ENCODE results near the gene AMELY.
A peak's percentile ranks its signal among the peaks of the same experiment; 100 is the strongest.
"Not testable (repeated sequence)": the region's sequence is repeated elsewhere in the genome, so short reads cannot be mapped to it uniquely, and the experiment has no call there.

AMELY gene

GRCh38 chrY:6911253-6911881 is at the start of gene AMELY:
AMELY (minus strand) TSS chrY:6911752; CDS start chrY:6872608, 39,144 bp downstream.
- DNase-seq, result no peak

GRCh38 chrY:6949947-6950346 is 38.4 kb upstream of the AMELY start:
- no peak for DNase-seq

- DNase-seq, result no peak
Observed at GRCh38 chrY:6948378-6948777, 36.8 kb upstream of the AMELY start.

- no peak for DNase-seq
Observed at GRCh38 chrY:6947695-6948094, 36.1 kb upstream of the AMELY start.

GRCh38 chrY:6935497-6935896 is 23.9 kb upstream of the AMELY start:
- no peak for DNase-seq

- DNase-seq, result no peak
Observed at GRCh38 chrY:6931779-6932396, 20.3 kb upstream of the AMELY start.

GRCh38 chrY:6929237-6929636 is 17.7 kb upstream of the AMELY start:
- no peak for DNase-seq

- DNase-seq, result peak in 1 of 51 donors; percentile 0
Observed at GRCh38 chrY:6928265-6928664, 16.7 kb upstream of the AMELY start.

GRCh38 chrY:6921061-6921460 is 9.5 kb upstream of the AMELY start:
- DNase-seq, result no peak

- DNase-seq, result no peak
Observed at GRCh38 chrY:6913362-6913761, 1.8 kb upstream of the AMELY start.

- DNase-seq, result peak in 11 of 51 donors; percentile 0 to 3 (median 0)
Observed at GRCh38 chrY:6910372-6911252, 940 bp downstream of the AMELY start, which contains the start of gene TBL1Y. TBL1Y (plus strand) TSS chrY:6910697; CDS start chrY:7025085, 114,388 bp downstream.

- DNase-seq, result no peak
Observed at GRCh38 chrY:6909856-6910255, 1.7 kb downstream of the AMELY start.

GRCh38 chrY:6909118-6909521 is 2.4 kb downstream of the AMELY start:
- DNase-seq, result peak in 2 of 51 donors; percentile 0 to 1

- not testable (repeated sequence) for DNase-seq
Observed at GRCh38 chrY:6908021-6908420, 3.5 kb downstream of the AMELY start.

GRCh38 chrY:6907591-6907990 is 4.0 kb downstream of the AMELY start:
- DNase-seq, result no peak

- DNase-seq, result not testable (repeated sequence)
Observed at GRCh38 chrY:6902116-6902515, 9.4 kb downstream of the AMELY start.

GRCh38 chrY:6895236-6895635 is 16.3 kb downstream of the AMELY start:
- no peak for DNase-seq

GRCh38 chrY:6894496-6894895 is 17.1 kb downstream of the AMELY start:
- no peak for DNase-seq

- no peak for DNase-seq
Observed at GRCh38 chrY:6849384-6849783, 62.2 kb downstream of the AMELY start.

GRCh38 chrY:6842650-6843049 is 68.9 kb downstream of the AMELY start:
- DNase-seq, result not testable (repeated sequence)
